Gastrocnemius medialis (tissue), 4 donors: Measurements from ENCODE around the gene CPTP. TPM values are rescaled to one million over a fixed set of nuclear protein-coding genes. Genes with fewer than 3 reads are reported as not detected.

Experiments
- ATAC-seq, 2 donors: fragments of 150-250 bp; one replicate each; pipeline ENCODE4 v1.9.1; 2016
- DNase-seq, 2 donors: peaks; one replicate each; pipeline ENCODE4 v3.0.0-alpha.2; 2019
- H3K27ac ChIP-seq, 4 donors: fragments of 200-600 bp; sonication (generic); 1 replicate in 1 of 4; 2 replicates in 3 of 4; pipeline ENCODE4 v1.5.1; 2016 to 2018; ENCODE audit warnings: mild to moderate bottlenecking in 2 of 4, moderate library complexity in 1 of 4
- H3K27me3 ChIP-seq, 3 donors: fragments of 200-600 bp; sonication (generic) in 2 of 3; 1 replicate in 1 of 3; 2 replicates in 2 of 3; pipeline versions ENCODE4 v1.5.1 to v1.6.0; 2016 to 2019; ENCODE audit warnings: mild to moderate bottlenecking in 1 of 3, moderate library complexity in 1 of 3
- H3K36me3 ChIP-seq, 2 donors: fragments of 200-600 bp; sonication (generic) in 1 of 2; one replicate each; pipeline ENCODE4 v1.5.1; 2017 to 2018
- H3K4me1 ChIP-seq, 2 donors: fragments of 200-600 bp; sonication (generic) in 1 of 2; one replicate each; pipeline ENCODE4 v1.5.1; 2016 to 2017; ENCODE audit warnings: mild to moderate bottlenecking in 2 of 2
- H3K4me3 ChIP-seq, 4 donors: fragments of 200-600 bp; sonication (generic) in 3 of 4; 1 replicate in 1 of 4; 2 replicates in 3 of 4; pipeline ENCODE4 v1.5.1; 2016 to 2019; ENCODE audit warnings: mild to moderate bottlenecking in 2 of 4
- H3K9me3 ChIP-seq, 3 donors: fragments of 200-600 bp; sonication (generic) in 2 of 3; 1 replicate in 1 of 3; 2 replicates in 2 of 3; pipeline ENCODE4 v1.5.1; 2016 to 2019
- CTCF ChIP-seq, 5 experiments: fragments of 450-650 bp in 3 of 5; fragments of 200-600 bp in 2 of 5; sonication (generic) in 2 of 5; IDR thresholded peaks in 4 of 5; conservative IDR thresholded peaks in 1 of 5; 1 replicate in 4 of 5; 2 replicates in 1 of 5; pipeline ENCODE4 v1.5.1; 2016 to 2019; ENCODE audit warnings: antibody characterized with exemption in 5 of 5, mild to moderate bottlenecking in 3 of 5, moderate library complexity in 3 of 5
- POLR2A ChIP-seq, 2 donors: fragments of 450-650 bp; IDR thresholded peaks; one replicate each; pipeline ENCODE4 v1.6.1; 2017; ENCODE audit warnings: antibody characterized with exemption in 2 of 2, mild to moderate bottlenecking in 2 of 2, moderate library complexity in 2 of 2
- in situ Hi-C, 4 donors: fragments of 200-750 bp; cut with MboI; loops; one replicate each; pipeline versions ENCODE4 v1.15.0 to v1.8.0; 2017; ENCODE audit warnings: low sequenced_read_pairs in 4 of 4
- intact Hi-C: fragments of 100-400 bp; cut with DNase I; formaldehyde crosslinking; loops from one replicate; pipeline ENCODE4 v1.15.1; 2023; ENCODE audit warnings: low total_unique reads
- total RNA-seq, 4 donors: library from RNA; depleted of rRNA; stranded (reverse); fragments of >200 nt; gene quantifications; one replicate each; pipeline versions ENCODE4 v1.1.0 to v1.2.3, GENCODE V29; 2016

CPTP gene
- total RNA-seq, 4 donors from 2014 or later: 22.7 to 64.9 (median 34.0) TPM

- H3K4me3 ChIP-seq: no peak overlapping the region
- no peaks in the 10 kb centered on the region for H3K27me3 ChIP-seq
- H3K9me3 ChIP-seq: no peaks in the 10 kb centered on the region
- no peak overlapping the region for H3K27ac ChIP-seq
- no peaks in the 10 kb centered on the region for H3K4me1 ChIP-seq
- intact Hi-C loops (loop anchor here (5.0 kb wide), 1 partner anchor 262 kb away; no protein-coding TSS in a partner anchor), in situ Hi-C loops (no loop called here)
- TF ChIP-seq POLR2A (IDR thresholded peaks at IDR 0.05): no peak
- TF ChIP-seq CTCF (IDR thresholded peaks at IDR 0.05 in 4 of 5, conservative IDR thresholded peaks at IDR 0.05 in 1 of 5): no peak
- H3K36me3 ChIP-seq: peaks cover 0 to 8% of the 10 kb centered on the region in 2 donors
- ATAC-seq (no peak), DNase-seq (no peak)
These were observed 30.2 kb upstream of the CPTP start for GRCh38 chr1:1294250-1294890.

DNA sequence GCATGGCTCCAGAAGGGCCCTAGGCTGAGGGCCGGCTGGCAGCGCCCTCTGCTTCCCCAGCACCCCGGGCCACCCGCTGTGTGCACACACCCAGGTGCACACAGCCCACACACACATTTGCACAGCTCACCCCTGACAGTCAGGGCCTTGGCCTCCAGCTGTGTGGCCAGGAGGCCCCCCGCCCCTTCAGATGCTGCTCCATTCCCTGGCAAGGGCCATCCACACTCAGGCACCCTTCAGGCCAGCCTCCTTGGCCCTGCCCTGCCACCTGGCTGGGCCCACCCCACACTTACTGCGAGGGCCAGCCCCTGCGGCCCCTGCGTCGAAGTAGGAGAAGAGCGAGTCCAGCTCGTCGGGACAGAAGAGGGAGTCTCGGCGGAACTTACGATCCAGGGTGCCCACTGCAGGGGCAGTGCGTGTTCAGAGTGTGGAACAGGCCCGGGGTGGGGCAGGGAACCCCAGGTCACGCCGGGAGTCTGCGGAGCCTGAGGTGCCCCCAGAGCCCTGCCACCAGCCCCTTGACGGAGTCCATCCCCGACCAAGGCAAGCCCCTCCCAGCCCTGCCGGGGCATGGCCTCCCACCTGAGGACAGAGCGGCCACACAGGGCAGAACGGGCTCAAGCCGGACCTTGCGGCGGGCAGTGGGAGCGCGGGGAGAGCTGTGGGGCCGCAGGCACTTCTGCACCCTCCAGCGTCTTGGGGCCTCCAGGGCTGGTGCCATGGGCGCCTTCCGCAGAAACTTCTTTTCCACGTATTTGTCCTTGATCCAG, 29.3 kb upstream of the CPTP start:
- Histone ChIP-seq H3K9me3 (no peaks in the 10 kb centered on the region), H3K27ac (no peak overlapping the region), H3K27me3 (no peaks in the 10 kb centered on the region), H3K4me3 (no peak overlapping the region), H3K36me3 (peaks cover 0 to 8% of the 10 kb centered on the region in 2 donors), H3K4me1 (no peaks in the 10 kb centered on the region)
- intact Hi-C loops: no loop called here
- in situ Hi-C loops: no loop called here
- TF ChIP-seq POLR2A (IDR thresholded peaks at IDR 0.05) (no peak), CTCF (IDR thresholded peaks at IDR 0.05 in 4 of 5, conservative IDR thresholded peaks at IDR 0.05 in 1 of 5) (no peak)
- DNase-seq: no peak
- no peak for ATAC-seq

DNA sequence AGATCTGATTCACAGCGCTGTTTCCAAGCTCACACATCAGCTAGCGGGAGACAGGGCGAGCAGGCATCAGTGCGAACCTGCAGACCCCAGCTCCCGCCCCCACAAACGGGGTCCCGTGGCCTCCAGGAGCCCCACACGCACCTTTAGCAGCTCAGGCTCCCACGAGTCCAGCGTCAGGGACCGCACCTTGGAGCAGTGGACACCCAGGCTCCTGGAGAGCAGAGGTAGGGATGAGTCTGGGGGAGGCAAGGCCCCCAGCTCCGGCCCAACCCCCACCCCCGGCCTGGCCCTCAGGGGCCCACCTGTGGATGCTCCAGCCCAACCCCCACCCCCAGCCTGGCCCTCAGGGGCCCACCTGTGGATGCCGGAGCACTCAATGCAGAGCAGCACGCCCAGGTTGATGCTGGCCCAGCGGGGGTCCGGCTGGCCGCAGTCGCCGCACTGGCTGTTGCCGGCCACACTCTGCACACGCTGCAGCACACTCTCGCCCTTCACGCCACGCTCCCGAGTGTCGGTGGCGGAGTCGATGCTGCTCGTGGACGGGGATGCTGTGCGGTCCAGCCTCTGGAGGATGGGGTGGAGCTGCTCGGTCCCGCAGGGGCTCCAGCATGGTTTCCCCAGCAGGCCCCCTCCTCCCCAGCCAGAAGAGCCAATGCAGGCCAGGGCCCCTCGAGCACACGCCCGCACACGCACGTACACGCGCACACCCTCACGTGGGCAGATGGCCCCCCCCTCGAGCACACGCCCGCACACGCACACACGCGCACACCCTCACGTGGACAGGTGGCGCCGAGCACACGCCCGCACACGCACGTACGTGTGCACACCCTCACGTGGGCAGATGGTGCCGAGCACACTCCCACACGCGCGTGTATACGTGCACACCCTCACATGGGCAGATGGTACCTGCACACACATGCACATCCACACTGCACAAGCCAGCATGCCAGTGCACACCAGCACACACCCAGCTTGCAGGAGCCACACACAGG, 28.2 kb upstream of the CPTP start:
- Histone ChIP-seq H3K36me3 (peaks cover 0 to 8% of the 10 kb centered on the region in 2 donors), H3K4me3 (no peak overlapping the region), H3K27me3 (no peaks in the 10 kb centered on the region), H3K9me3 (no peaks in the 10 kb centered on the region), H3K27ac (no peak overlapping the region), H3K4me1 (no peaks in the 10 kb centered on the region)
- no peak for DNase-seq
- in situ Hi-C loops (no loop called here), intact Hi-C loops (no loop called here)
- ATAC-seq: no peak
- no peak for TF ChIP-seq POLR2A (IDR thresholded peaks at IDR 0.05)
- no peak for TF ChIP-seq CTCF (IDR thresholded peaks at IDR 0.05 in 4 of 5, conservative IDR thresholded peaks at IDR 0.05 in 1 of 5)

- no peak for DNase-seq
- Histone ChIP-seq H3K4me1 (no peaks in the 10 kb centered on the region), H3K27me3 (no peaks in the 10 kb centered on the region), H3K36me3 (peaks cover 0 to 8% of the 10 kb centered on the region in 2 donors), H3K9me3 (no peaks in the 10 kb centered on the region), H3K27ac (no peak overlapping the region), H3K4me3 (no peak overlapping the region)
- in situ Hi-C loops (no loop called here), intact Hi-C loops (no loop called here)
- TF ChIP-seq POLR2A (IDR thresholded peaks at IDR 0.05): no peak
- no peak for TF ChIP-seq CTCF (IDR thresholded peaks at IDR 0.05 in 4 of 5, conservative IDR thresholded peaks at IDR 0.05 in 1 of 5)
- ATAC-seq: no peak
These were observed 26.7 kb upstream of the CPTP start for GRCh38 chr1:1297802-1298424.
